GM21576 (cell line): ENCODE results near the gene NOTUM.

Experiments used
- ATAC-seq: cut with Tn5 transposase; IDR thresholded peaks from one replicate; pipeline ENCODE4 v1.9.1; 2021; ENCODE audit warnings: mild to moderate bottlenecking, moderate library complexity; ENCODE audit not compliant: unreplicated experiment

The NOTUM gene

GRCh38 chr17:81940538-81941483 is 20.2 kb downstream of the NOTUM start:
- no peak for ATAC-seq

GRCh38 chr17:81939881-81940385 is 21.1 kb downstream of the NOTUM start:
- ATAC-seq: no peak

GRCh38 chr17:81939218-81939617 is 21.8 kb downstream of the NOTUM start:
- ATAC-seq: no peak

- no peak for ATAC-seq
These were observed 25.3 kb downstream of the NOTUM start for GRCh38 chr17:81935709-81936084.

GRCh38 chr17:81934850-81935708 is 25.9 kb downstream of the NOTUM start:
- ATAC-seq: no peak

GRCh38 chr17:81934098-81934757 is 26.8 kb downstream of the NOTUM start:
- no peak for ATAC-seq

- ATAC-seq: no peak
These were observed 27.7 kb downstream of the NOTUM start for GRCh38 chr17:81933178-81933699.

- no peak for ATAC-seq
These were observed 28.5 kb downstream of the NOTUM start for GRCh38 chr17:81932333-81932983.

GRCh38 chr17:81931557-81932332 is 29.2 kb downstream of the NOTUM start:
- ATAC-seq: no peak

- no peak for ATAC-seq
These were observed 29.8 kb downstream of the NOTUM start for GRCh38 chr17:81931189-81931556.

- no peak for ATAC-seq
These were observed 30.6 kb downstream of the NOTUM start for GRCh38 chr17:81930142-81931125.

GRCh38 chr17:81929253-81930141 is 31.5 kb downstream of the NOTUM start:
- ATAC-seq: no peak

- no peak for ATAC-seq
These were observed 32.3 kb downstream of the NOTUM start for GRCh38 chr17:81928544-81929252.

- ATAC-seq: no peak
These were observed 33.1 kb downstream of the NOTUM start, which contains the start of gene MAFG for GRCh38 chr17:81927653-81928543. Gene MAFG, minus strand, starts transcription at chr17:81927735. Its CDS starts 4,550 bp downstream, at chr17:81923185.

GRCh38 chr17:81927152-81927652 is 33.8 kb downstream of the NOTUM start:
- no peak for ATAC-seq
